Endothelial cell of umbilical vein (primary cell): ENCODE measurements around the gene IL9R. TPM values are rescaled to one million over a fixed set of nuclear protein-coding genes. Genes with fewer than 3 reads are reported as not detected.
"Not testable (repeated sequence)": the region's sequence is repeated elsewhere in the genome, so short reads cannot be mapped to it uniquely, and the experiment has no call there.

Source experiments
- BruUV-seq: library from RNA; stranded (reverse); fragments of 400-500 nt; replicated peaks from 2 replicates; lab custom pipeline; 2021; lab: Mats Ljungman, UMichigan
- CTCF ChIA-PET: fragments of 300-600, 350-600 bp; sonication (Branson Sonifier 250); formaldehyde crosslinking; loops from one replicate; lab custom pipeline; 2021; ENCODE audit warnings: antibody characterized with exemption, inconsistent platforms; lab: Charles Lee
- POLR2A ChIA-PET: fragments of 300-600, 350-600 bp; sonication (Branson Sonifier 250); formaldehyde crosslinking; loops from one replicate; lab custom pipeline; 2021; ENCODE audit warnings: antibody characterized with exemption, inconsistent platforms; lab: Charles Lee
- DNase-seq: peaks from one replicate; pipeline ENCODE4 v3.0.0-alpha.2; 2011; ENCODE audit warnings: low read depth, low spot score
- FAIRE-seq: peaks from 2 replicates; lab custom pipeline; 2011; peaks lifted over from hg19 to GRCh38; lab: Jason Lieb, UNC
- H2AFZ ChIP-seq: 2 replicates; pipeline ENCODE4 v1.6.0; 2012; ENCODE audit warnings: low read depth, low read length, control low read depth, inconsistent platforms
- H3K27ac ChIP-seq: 2 replicates; pipeline ENCODE4 v1.5.1; 2011; ENCODE audit warnings: low read depth, mild to moderate bottlenecking, control low read depth, low read length, moderate library complexity; ENCODE audit not compliant: insufficient read depth
- H3K27me3 ChIP-seq, 2 experiments: 2 replicates each; pipeline versions ENCODE4 v1.6.0 to v1.6.1; 2011; ENCODE audit warnings: low read length in 2 of 2, mixed read lengths in 1 of 2; ENCODE audit not compliant: control insufficient read depth in 2 of 2, insufficient read depth in 2 of 2
- H3K36me3 ChIP-seq, 2 experiments: 2 replicates in 1 of 2; 3 replicates in 1 of 2; pipeline ENCODE4 v1.5.1; 2011; ENCODE audit warnings: low read length in 2 of 2, mild to moderate bottlenecking in 1 of 2, moderate library complexity in 1 of 2; ENCODE audit not compliant: control insufficient read depth in 2 of 2, insufficient read depth in 2 of 2; ENCODE audit errors: extremely low read depth in 1 of 2
- H3K4me1 ChIP-seq: 3 replicates; pipeline ENCODE4 v1.5.1; 2011; ENCODE audit warnings: mild to moderate bottlenecking, low read length; ENCODE audit not compliant: control insufficient read depth, insufficient read depth; ENCODE audit errors: extremely low read depth
- H3K4me2 ChIP-seq: 2 replicates; pipeline ENCODE4 v1.6.1; 2011; ENCODE audit warnings: low read length, control low read depth, mixed read lengths; ENCODE audit not compliant: insufficient read depth
- H3K4me3 ChIP-seq, 3 experiments: fragments of 200-600 bp in 1 of 3; sonication (generic), shearing (Covaris generic) in 1 of 3; replicated peaks in 1 of 3; 2 replicates each; pipeline ENCODE4 v1.5.1; 2011 to 2016; ENCODE audit warnings: control low read depth in 3 of 3, low read length in 3 of 3, mild to moderate bottlenecking in 2 of 3, inconsistent platforms in 1 of 3, low read depth in 1 of 3, moderate library complexity in 1 of 3; ENCODE audit not compliant: insufficient read depth in 1 of 3
- H3K79me2 ChIP-seq: 2 replicates; pipeline ENCODE4 v1.6.0; 2012; ENCODE audit warnings: low read length, inconsistent platforms; ENCODE audit not compliant: control insufficient read depth, insufficient read depth
- H3K9ac ChIP-seq: replicated peaks from 2 replicates; pipeline ENCODE3; 2011; ENCODE audit warnings: low read length, control low read depth; ENCODE audit not compliant: insufficient read depth; ENCODE audit errors: extremely low read depth
- H3K9me1 ChIP-seq: replicated peaks from 3 replicates; pipeline ENCODE4 v1.6.0; 2011; ENCODE audit warnings: mild to moderate bottlenecking, low read length; ENCODE audit not compliant: control insufficient read depth, insufficient read depth; ENCODE audit errors: extremely low read depth
- H3K9me3 ChIP-seq: replicated peaks from 2 replicates; pipeline ENCODE4 v1.5.1; 2012; ENCODE audit warnings: low read length, inconsistent platforms; ENCODE audit not compliant: control insufficient read depth, insufficient read depth
- H4K20me1 ChIP-seq: replicated peaks from 2 replicates; pipeline ENCODE3; 2011; ENCODE audit warnings: mild to moderate bottlenecking, low read length; ENCODE audit not compliant: control insufficient read depth, insufficient read depth; ENCODE audit errors: extremely low read depth
- EZH2 ChIP-seq: IDR thresholded peaks from 2 replicates; pipeline ENCODE4 v1.6.1; 2012; ENCODE audit warnings: borderline replicate concordance, low read depth, mild to moderate bottlenecking, moderate library complexity, low read length, inconsistent platforms; ENCODE audit not compliant: severe bottlenecking
- FOS ChIP-seq: IDR thresholded peaks from 2 replicates; pipeline ENCODE4 v1.6.1; 2011; ENCODE audit warnings: mild to moderate bottlenecking, low read length, moderate library complexity, borderline replicate concordance; ENCODE audit not compliant: insufficient read depth
- GATA2 ChIP-seq: IDR thresholded peaks from 2 replicates; pipeline ENCODE4 v1.7.0; 2011; ENCODE audit warnings: low read depth, mild to moderate bottlenecking, moderate library complexity, mixed read lengths, low read length; ENCODE audit not compliant: insufficient read length, insufficient read depth
- JUN ChIP-seq: IDR thresholded peaks from 2 replicates; pipeline ENCODE4 v1.6.1; 2011; ENCODE audit warnings: borderline replicate concordance, low read depth; ENCODE audit not compliant: insufficient read length, insufficient read depth
- MAX ChIP-seq: IDR thresholded peaks from 2 replicates; pipeline ENCODE4 v1.6.1; 2011; ENCODE audit not compliant: insufficient read depth, insufficient read length
- MYC ChIP-seq: IDR thresholded peaks from one replicate; pipeline ENCODE4 v1.6.1; 2011; ENCODE audit warnings: mild to moderate bottlenecking, low read depth, low read length
- POLR2A ChIP-seq: IDR thresholded peaks from 2 replicates; pipeline ENCODE4 v1.6.1; 2012; ENCODE audit warnings: low read depth, mild to moderate bottlenecking, control low read depth, low read length
- POLR2AphosphoS5 ChIP-seq: IDR thresholded peaks from 2 replicates; pipeline ENCODE4 v1.6.1; 2012; ENCODE audit warnings: low read depth, mild to moderate bottlenecking, control low read depth, low read length, moderate library complexity; ENCODE audit not compliant: insufficient read depth
- dilution Hi-C: fragments of 300-500 bp; cut with MboI; formaldehyde crosslinking; loops from one replicate; pipeline ENCODE4 v1.15.0; 2019; ENCODE audit warnings: low sequenced_read_pairs; ENCODE audit not compliant: extremely low pct_ligation_motif_present
- intact Hi-C: fragments of 100-400 bp; cut with micrococcal nuclease; formaldehyde crosslinking; loops from one replicate; pipeline ENCODE4 v1.10.0; 2022
- polyA plus RNA-seq, 4 experiments: library from polyadenylated mRNA; depleted of rRNA in 3 of 4; stranded (reverse) in 3 of 4; unstranded in 1 of 4; fragments of >200 nt; gene quantifications; 2 replicates each; pipeline versions ENCODE4 v1.2.1 to v1.2.3, GENCODE V29; 2011 to 2012; ENCODE audit warnings: missing spikeins in 1 of 4
- total RNA-seq: library from RNA; stranded (reverse); gene quantifications from 2 replicates; pipeline ENCODE4 v1.2.3, GENCODE V29; 2021

The IL9R gene
- total and polyA plus RNA-seq, 2 donors (not counting 3 experiments of a cell fraction or from before 2014, with no cell fraction given), result not detected

GRCh38 chrX:155998116-155998515 lies 620 bp downstream of the IL9R start:
- H3K9ac ChIP-seq, result no peak overlapping the region

DNA sequence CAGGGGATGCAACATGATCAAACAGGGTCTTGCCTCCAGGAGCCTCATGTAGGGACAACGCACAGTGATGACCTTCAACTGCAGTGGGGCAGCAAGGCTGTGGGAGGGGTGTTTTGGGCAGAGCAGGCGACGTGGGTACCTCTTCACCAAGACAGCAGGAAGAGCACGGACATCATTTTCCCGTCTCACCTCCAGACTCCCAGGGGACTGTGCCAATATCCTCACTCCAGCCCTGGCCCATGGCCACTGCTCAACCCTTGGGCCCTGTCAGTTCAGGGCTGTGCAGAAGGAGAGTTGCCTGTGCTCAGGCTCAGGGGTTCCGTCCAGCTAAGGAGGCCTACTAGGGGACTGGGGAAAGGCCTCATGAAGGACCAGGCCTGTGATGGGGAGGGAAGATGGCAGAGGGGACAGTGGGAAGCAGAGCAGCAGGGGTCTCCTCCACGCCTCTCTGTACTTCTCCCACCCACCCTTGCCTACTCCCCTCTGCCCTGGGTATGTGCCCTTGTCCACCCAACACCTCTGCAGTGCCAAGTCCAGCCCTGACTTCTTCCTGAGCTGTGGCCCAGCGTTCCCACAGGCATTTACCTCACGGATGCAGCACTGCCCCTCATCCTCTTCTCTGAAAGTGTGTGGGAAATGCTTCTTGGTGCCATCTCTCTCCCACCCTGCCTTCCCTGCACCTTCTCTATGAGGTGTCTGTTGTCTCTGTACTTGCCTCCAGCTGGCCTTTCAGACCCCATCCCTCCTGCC lies 1.4 kb downstream of the IL9R start:
- no peaks in the 10 kb centered on the region for H3K27me3 ChIP-seq
- H3K9me3 ChIP-seq, result no peaks in the 10 kb centered on the region
- TF ChIP-seq GATA2 (no peak), FOS (no peak), JUN (no peak)
- no peaks in the 10 kb centered on the region for H3K4me1 ChIP-seq
- FAIRE-seq, result no peak
- H3K36me3 ChIP-seq, result no peaks in the 10 kb centered on the region
- intact Hi-C loops, result no loop called here
- DNase-seq, result no peak
- no peak overlapping the region for H3K4me3 ChIP-seq
- no peak overlapping the region for H3K4me2 ChIP-seq
- no peaks in the 10 kb centered on the region for H3K79me2 ChIP-seq
- H3K9ac ChIP-seq, result no peak overlapping the region
- H2AFZ ChIP-seq, result no peak overlapping the region
- POLR2A ChIA-PET, result no interaction called here
- no peaks in the 10 kb centered on the region for H4K20me1 ChIP-seq
- H3K9me1 ChIP-seq, result no peaks in the 10 kb centered on the region
- no peak overlapping the region for H3K27ac ChIP-seq
- CTCF ChIA-PET, result no interaction called here
- BruUV-seq, result no TSS peak
- dilution Hi-C loops, result no loop called here

More at GRCh38 chrX:155998116-155998515, 620 bp downstream of the IL9R start:
- TF ChIP-seq JUN, result no peak
- no peak for TF ChIP-seq EZH2
- no peak for TF ChIP-seq POLR2AphosphoS5
- TF ChIP-seq MYC, result no peak
- no peak for TF ChIP-seq MAX
- TF ChIP-seq FOS, result no peak
- no peak for TF ChIP-seq POLR2A
- BruUV-seq, result no TSS peak
- intact Hi-C loops, result no loop called here
- Histone ChIP-seq H3K4me2 (no peak overlapping the region), H3K4me1 (no peaks in the 10 kb centered on the region), H2AFZ (no peak overlapping the region), H3K79me2 (no peaks in the 10 kb centered on the region), H3K9me3 (no peaks in the 10 kb centered on the region), H3K27me3 (no peaks in the 10 kb centered on the region), H3K27ac (no peak overlapping the region), H3K36me3 (no peaks in the 10 kb centered on the region), H3K4me3 (no peak overlapping the region), H4K20me1 (no peaks in the 10 kb centered on the region), H3K9me1 (no peaks in the 10 kb centered on the region)
- CTCF ChIA-PET, result no interaction called here
- FAIRE-seq (no peak), DNase-seq (no peak)
- POLR2A ChIA-PET, result no interaction called here
- dilution Hi-C loops, result no loop called here

- DNase-seq, H3K4me2 ChIP-seq, BruUV-seq, H3K9me1 ChIP-seq, CTCF ChIA-PET, H3K36me3 ChIP-seq, dilution Hi-C loops, intact Hi-C loops, H3K4me1 ChIP-seq, H3K79me2 ChIP-seq, H3K27ac ChIP-seq, H4K20me1 ChIP-seq, POLR2A ChIA-PET, H3K9me3 ChIP-seq, H2AFZ ChIP-seq, FAIRE-seq, H3K4me3 ChIP-seq, H3K27me3 ChIP-seq, H3K9ac ChIP-seq: not testable (repeated sequence)
These were observed 2.3 kb downstream of the IL9R start for GRCh38 chrX:155999751-156000150.
